Hepatocyte (in vitro differentiated cells): ENCODE results near the gene ICE2.

Experiments
- CTCF ChIP-seq: fragments of 200-600 bp; sonication (generic); IDR thresholded peaks from 2 replicates; pipeline ENCODE4 v1.5.1; 2016; ENCODE audit warnings: antibody characterized with exemption, mild to moderate bottlenecking; ENCODE audit not compliant: poor library complexity
- EZH2 ChIP-seq: fragments of 200-600 bp; sonication (generic); IDR thresholded peaks from 2 replicates; pipeline ENCODE4 v1.6.1; 2016; ENCODE audit warnings: antibody characterized with exemption, mild to moderate bottlenecking, borderline replicate concordance
- EZH2phosphoT487 ChIP-seq: fragments of 200-600 bp; sonication (generic); IDR thresholded peaks from one replicate; pipeline ENCODE4 v1.6.1; 2018; ENCODE audit warnings: antibody characterized with exemption, mild to moderate bottlenecking, low read depth, moderate library complexity; ENCODE audit not compliant: unreplicated experiment, severe bottlenecking

GRCh38 chr15:60442763-60443162 lies 36.2 kb downstream of the ICE2 start:
- TF ChIP-seq CTCF (no peak), EZH2phosphoT487 (no peak), EZH2 (no peak)
